NCI-H774 (cell line): Measurements from ENCODE around the gene ANO10.
A peak's percentile ranks its signal among the peaks of the same experiment; 100 is the strongest.
"Not testable (repeated sequence)": the region's sequence is repeated elsewhere in the genome, so short reads cannot be mapped to it uniquely, and the experiment has no call there.

Experiments
- DNase-seq: peaks from one replicate; lab custom pipeline; 2025; lab: John Stamatoyannopoulos, UW

ANO10 gene

GRCh38 chr3:43473737-43474136 lies 148.1 kb downstream of the ANO10 start:
- no peak for DNase-seq

DNA sequence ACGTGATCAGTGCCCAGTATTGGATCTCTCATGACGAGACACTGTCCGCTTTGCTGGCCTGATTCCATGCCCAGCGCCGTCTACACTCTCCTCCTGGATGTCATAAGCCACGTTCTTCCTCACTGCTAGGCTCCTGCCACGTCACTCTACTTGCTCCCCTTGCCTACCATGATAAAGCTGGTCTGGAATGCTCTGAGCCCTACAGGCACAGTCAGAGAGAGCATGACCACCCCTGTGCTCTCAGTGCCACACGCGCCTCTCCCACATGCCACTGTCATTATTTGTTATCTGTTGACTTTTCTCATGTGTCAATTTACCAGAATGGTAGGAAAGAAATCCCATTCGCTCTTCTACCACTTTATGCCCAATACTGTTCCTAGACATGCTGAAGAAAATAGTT lies 148.6 kb downstream of the ANO10 start:
- no peak for DNase-seq

DNA sequence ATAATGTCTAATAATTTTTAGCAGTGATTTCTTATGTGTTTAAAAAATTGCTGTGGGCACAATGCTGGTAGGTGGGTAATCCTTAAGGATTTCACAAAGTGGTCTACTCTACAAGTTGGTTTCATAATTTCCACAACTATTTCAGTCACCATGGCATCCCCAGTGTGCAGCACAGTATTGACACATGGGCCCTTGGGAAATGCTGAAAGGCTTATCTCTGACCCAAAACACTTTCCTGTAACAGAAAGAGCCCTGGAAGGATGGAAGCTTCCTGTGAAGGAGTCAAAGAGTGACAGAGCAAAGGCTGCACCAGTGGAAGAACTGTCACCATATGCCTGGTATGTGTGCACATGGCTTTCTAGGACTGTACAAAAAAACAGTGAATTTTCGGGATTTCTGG lies 153.7 kb downstream of the ANO10 start:
- DNase-seq: no peak

DNA sequence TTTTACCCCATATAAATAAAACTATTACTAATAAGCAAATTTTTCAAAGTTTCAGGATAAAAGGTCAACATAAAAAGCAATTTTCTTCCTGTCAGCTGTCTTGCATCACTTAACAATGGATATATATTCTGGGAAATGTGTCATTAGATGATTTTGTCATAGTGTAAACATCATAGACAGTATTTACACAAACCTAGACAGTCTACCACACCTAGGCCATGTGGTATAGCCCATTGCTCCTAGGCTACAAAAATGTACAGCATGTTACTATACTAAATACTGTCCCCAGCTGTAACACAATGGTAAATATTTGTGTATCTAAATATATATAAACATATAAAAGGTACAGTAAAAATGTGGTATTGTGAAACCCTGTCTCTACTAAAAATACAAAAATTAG lies 156.7 kb downstream of the ANO10 start:
- no peak for DNase-seq

DNA sequence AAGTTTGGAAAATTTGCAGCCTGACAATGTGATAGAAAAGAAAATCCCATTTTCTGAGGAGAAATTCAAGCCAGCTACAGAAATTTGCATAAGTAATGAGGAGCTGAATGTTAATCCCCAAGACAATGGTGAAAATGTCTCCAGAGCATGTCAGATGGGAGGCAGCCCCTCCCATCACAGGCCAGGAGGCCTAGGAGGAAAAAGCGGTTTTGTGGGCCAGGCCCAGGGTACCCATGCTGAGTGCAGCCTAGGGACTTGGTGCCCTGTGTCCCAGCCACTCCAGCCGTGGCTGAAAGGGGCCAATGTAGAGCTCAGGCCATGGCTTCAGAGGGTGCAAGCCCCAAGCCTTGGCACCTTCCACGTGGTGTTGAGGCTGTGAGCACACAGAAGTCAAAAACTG lies 159.2 kb downstream of the ANO10 start:
- not testable (repeated sequence) for DNase-seq

GRCh38 chr3:43461345-43461744 lies 160.5 kb downstream of the ANO10 start:
- DNase-seq: no peak

DNA sequence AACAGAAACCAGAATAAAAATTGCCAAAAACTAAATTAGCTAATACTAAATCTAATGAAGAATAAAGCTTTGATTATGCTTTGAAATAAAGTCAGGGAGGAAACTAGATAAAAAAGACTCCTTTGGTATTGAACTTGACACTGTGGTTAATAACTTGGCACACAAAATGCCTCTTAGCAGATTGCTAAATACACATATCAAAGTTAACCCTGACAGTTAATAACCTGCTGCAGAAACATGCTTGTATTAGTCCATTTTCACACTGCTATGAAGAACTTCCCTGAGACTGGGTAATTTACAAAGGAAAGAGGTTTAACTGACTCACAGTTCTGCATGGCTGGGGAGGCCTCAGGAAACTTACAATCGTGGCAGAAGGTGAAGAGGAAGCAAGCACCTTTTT lies 164.8 kb downstream of the ANO10 start:
- DNase-seq: not testable (repeated sequence)

- DNase-seq: no peak
Measured at GRCh38 chr3:43455233-43455632, 166.6 kb downstream of the ANO10 start.

DNA sequence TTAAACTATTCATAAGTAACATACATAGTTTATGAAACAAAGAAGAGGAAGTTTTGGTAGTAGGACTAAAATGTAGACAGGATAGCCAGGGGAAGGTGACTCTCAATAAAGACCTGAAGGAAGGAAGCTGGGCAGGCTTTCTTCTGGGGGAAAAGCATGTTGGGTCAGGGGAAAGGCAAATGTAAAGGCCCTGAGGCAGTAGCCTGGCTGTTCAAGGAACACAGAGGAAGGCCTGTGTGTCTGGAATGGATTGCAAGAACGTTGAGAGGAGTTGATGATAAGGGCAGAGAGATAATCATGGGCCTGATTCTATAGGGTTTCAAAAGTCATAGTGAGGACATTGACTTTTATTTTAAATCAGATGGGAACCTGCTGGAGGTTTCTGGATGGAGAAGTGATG lies 167.8 kb downstream of the ANO10 start:
- DNase-seq: no peak

- no peak for DNase-seq
Measured at GRCh38 chr3:43451670-43452254, 170.0 kb downstream of the ANO10 start.

DNA sequence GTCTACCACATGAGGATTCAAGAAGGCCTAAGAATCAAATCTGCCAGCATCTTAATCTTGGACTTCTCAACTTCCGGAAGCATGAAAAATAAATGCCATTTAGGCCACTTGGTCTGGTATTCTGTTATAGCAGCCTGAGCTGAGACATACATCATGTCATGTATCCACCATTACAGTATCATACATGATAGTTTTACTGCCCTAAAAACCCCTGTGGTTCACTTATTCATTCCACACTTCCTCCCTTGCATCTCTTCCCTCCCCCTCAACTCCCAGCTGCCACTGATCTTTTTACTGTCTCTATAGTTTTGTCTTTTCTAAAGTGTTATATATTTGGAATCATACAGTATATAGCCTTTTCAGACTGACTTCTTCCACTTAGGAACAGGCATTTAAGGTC lies 173.7 kb downstream of the ANO10 start:
- no peak for DNase-seq

- no peak for DNase-seq
Measured at GRCh38 chr3:43445820-43446219, 176.0 kb downstream of the ANO10 start.

- DNase-seq: no peak
Measured at GRCh38 chr3:43442872-43443395, 178.9 kb downstream of the ANO10 start.

DNA sequence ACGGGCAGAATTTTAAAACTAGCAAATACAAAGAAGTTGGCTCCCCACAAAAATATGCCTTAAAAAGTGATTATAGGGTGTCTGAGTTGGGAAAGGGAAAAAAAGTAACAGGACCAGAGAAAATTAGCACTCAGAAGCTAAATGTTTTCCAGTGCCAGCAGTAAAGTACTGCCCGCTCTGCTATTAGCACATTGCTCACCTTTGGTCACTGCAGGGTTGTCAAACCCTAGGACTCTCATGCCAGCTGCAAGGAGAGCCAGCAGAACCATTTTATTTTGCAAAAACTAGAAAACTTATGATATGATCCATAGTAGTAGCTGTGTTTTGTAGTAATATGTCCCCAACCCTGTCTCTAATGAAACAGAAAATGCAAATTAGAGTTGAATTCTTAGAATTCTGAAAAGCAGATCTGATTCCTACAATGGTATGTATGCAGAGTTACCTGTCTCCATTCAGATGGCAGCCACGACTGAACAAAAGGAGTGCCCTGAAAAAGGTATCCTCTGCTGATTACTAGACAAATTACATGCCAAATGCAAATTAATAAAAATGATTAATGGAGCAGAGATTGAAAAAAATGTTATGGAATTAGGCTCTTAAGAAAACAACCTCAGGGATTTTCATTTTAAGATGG lies 185.2 kb downstream of the ANO10 start:
- DNase-seq: no peak

- no peak for DNase-seq
Measured at GRCh38 chr3:43435706-43436105, 186.1 kb downstream of the ANO10 start.

DNA sequence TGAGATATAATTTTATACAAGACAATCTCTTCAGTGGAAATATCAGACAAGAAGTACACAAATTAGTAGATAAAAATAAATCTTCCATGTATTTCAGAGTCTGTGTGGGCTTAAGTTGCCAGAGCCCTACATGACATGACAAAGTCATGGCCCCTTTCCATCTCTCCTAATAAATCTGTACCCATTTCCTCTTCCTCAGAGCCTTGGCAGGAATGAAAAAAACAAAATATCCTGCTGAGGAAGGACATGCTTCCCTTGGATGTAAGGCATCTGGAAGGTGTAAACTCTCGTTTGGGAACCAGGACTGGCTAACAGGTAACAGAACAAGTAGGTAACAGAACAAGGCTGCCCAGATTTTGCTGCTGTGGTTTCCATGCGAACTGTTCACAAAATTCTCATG lies 187.4 kb downstream of the ANO10 start:
- DNase-seq: no peak

DNA sequence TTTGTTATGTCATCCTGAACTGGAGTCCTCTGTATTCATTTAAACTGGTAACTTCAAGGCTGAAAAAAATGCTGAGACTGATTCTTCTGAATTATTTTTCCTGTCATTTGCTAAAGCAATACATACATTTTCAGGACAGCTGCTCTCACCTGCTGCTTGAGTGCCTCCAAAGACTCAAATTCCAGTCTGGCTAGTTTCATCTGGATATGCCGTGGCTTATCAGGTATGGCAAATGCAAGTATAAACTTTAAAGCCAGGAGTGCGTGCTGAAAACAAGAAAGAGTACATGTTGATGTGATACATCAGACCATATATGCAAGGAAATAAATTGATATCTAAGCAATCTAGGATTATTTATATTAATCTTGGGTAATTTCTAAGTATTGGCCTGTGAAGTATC lies 189.3 kb downstream of the ANO10 start:
- no peak for DNase-seq

GRCh38 chr3:43426388-43426787 lies 195.4 kb downstream of the ANO10 start:
- no peak for DNase-seq

DNA sequence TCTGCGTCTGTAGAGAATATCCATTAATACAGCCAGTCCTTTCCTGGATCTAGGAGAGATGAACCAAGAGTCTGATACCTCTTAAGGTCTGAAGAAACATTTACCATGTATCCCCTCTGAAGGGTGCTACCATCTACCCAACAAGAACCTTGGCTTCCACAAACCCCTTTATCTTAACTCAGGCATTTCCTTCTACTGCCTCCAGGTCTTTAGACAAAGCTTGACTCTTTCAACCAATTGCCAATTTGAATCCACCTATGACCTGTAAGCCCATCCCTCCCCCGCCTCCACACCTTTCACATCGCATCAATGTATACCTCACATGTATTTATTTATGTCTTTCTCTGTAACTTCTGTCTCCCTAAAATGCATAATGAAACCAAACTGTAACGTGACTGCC lies 196.0 kb downstream of the ANO10 start:
- DNase-seq: no peak

DNA sequence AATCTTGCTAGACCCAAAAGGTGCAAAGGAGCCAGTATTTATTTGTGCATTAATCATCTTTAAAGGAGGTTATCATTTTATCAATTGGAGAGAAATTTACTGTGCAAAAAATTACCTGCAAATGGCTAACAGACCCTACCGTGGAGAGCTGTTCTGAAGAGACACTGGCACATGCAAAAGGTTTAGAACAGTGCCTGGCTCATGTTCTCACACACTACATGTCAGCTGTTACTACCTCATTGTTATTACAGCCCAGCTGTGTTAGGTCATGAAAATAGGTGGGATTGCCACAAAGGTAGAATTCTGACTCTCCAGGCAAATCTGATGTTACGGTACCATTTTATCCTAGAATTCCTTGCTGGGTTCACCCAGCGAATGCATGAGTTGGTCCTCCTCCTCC lies 198.2 kb downstream of the ANO10 start:
- DNase-seq: no peak

DNA sequence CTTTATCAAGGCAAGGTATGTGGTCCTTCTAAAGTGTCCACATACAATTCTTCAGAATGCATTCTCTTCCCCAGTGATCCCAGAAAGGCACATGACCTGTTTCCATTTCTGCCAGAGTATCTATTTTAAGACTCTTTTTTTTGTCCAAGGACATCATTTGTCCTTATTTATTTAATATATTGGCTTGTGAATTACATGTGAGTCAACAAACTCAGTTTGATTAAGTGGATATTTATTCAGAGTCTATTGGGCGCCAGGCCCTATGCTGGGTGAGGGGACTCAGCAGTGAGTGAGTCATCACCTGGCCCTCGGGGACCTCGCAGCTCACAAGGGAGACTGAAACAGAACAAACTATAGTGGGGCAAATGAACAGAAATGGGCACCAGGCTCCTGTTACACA lies 198.7 kb downstream of the ANO10 start:
- peak; percentile 3 for DNase-seq

DNA sequence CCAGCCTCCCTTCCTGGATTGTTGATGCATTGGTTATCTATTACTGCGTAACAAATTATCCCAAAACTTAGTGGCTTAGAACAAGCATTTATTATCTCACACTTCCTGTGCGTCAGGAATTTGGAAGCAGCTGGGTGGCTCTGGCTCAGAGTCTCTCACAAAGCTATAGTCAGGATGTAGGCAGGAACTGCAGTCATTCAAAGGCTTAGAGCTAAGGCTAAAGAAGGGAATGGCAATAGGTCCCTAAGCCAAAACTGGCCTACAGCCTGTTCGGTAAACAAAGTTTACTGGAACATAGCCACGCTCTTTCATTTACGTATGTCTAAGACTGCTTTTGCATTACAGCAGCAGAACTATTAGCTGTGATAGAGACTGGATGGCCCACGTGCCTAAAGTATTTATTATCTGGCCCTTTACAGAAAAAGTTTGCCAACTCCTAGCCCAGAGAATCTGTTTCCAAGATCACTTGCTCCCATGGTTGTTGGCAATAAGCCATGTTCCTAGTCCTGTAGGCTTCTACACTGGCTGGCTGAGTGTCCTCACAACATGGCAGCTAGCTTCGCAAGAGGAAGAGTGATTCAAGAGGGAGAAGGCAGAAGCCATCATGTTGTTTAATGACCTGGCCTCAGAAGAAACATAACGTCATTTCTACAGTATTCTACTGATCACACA lies 203.1 kb downstream of the ANO10 start:
- no peak for DNase-seq

DNA sequence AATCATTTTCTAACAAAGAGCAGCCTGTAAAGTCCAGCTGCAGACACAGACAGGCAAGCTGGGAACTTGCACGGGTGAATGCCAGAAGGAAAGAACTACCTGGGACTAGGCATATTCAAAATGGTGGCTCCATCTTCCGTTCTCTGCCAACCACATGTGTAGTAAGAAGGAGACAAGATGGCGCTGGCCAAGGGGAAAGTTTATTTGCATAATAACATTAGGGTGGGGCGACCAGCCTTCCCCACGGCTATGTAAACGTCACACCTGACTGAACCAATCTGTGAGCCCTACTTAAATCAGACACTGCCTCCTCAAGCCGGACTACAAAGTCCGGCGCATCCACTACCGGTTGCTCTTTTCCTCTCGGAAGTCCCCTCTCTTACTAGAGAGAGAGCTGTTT lies 204.7 kb downstream of the ANO10 start:
- no peak for DNase-seq

DNA sequence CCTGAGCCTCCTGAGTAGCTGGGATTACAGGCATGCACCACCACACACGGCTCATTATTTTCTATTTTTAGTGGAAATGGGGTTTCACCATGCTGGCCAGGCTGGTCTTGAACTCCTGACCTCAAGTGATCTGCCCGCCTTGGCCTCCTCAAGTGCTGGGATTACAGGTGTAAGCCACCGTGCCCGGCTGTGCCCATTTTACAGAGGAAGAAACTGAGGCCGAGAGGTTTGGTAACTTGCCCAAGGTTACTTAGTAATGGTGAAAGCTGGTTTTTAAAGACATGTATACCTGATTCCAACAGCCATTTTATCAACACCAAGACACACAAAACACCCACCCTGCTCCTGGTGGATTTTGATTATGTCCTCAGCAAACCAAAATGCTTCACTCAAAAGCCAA lies 206.7 kb downstream of the ANO10 start:
- no peak for DNase-seq
